Kidney (tissue), 14 donors: Measurements from ENCODE around the gene DFFB. TPM values are rescaled to one million over a fixed set of nuclear protein-coding genes. Genes with fewer than 3 reads are reported as not detected.

Experiments
- DNase-seq, 5 donors: peaks; one replicate each; pipeline ENCODE4 v3.0.0-alpha.2; 2013 to 2020
- FAIRE-seq: peaks from 2 replicates; lab custom pipeline; 2012; peaks lifted over from hg19 to GRCh38; lab: Jason Lieb, UNC
- H3K27ac ChIP-seq, 2 donors: one replicate each; pipeline ENCODE4 v1.7.0; 2013; ENCODE audit warnings: low read depth in 2 of 2, low read length in 2 of 2, inconsistent platforms in 1 of 2
- H3K27me3 ChIP-seq: one replicate; pipeline ENCODE4 v1.7.1; 2013; ENCODE audit warnings: low read length, inconsistent platforms; ENCODE audit not compliant: control insufficient read depth, insufficient read depth
- H3K36me3 ChIP-seq, 3 donors: one replicate each; pipeline versions ENCODE4 v1.7.0 to v1.7.1; 2013; ENCODE audit warnings: low read length in 3 of 3, control low read depth in 1 of 3, inconsistent platforms in 1 of 3; ENCODE audit not compliant: insufficient read depth in 3 of 3, control insufficient read depth in 2 of 3
- H3K4me1 ChIP-seq, 3 donors: one replicate each; pipeline versions ENCODE4 v1.7.0 to v1.7.1; 2013; ENCODE audit warnings: low read length in 3 of 3, inconsistent platforms in 1 of 3, low read depth in 1 of 3; ENCODE audit not compliant: control insufficient read depth in 2 of 3, insufficient read depth in 2 of 3
- H3K4me3 ChIP-seq, 3 donors: one replicate each; pipeline versions ENCODE4 v1.7.0 to v1.8.1; 2013; ENCODE audit warnings: low read length in 3 of 3, control low read depth in 1 of 3, inconsistent platforms in 1 of 3
- H3K9ac ChIP-seq, 3 donors: one replicate each; pipeline versions ENCODE4 v1.7.0 to v1.7.1; 2013; ENCODE audit warnings: low read length in 3 of 3, control low read depth in 1 of 3, inconsistent platforms in 1 of 3
- H3K9me3 ChIP-seq, 3 donors: one replicate each; pipeline versions ENCODE4 v1.7.0 to v1.7.1; 2013; ENCODE audit warnings: low read length in 3 of 3, control low read depth in 1 of 3, inconsistent platforms in 1 of 3; ENCODE audit not compliant: control insufficient read depth in 2 of 3, insufficient read depth in 1 of 3
- intact Hi-C: fragments of 100-400 bp; cut with DNase I; formaldehyde crosslinking; loops from one replicate; pipeline ENCODE4 v1.11.1; 2022
- polyA plus RNA-seq: library from polyadenylated mRNA; stranded (reverse); fragments of 350-450 nt; fragmentation: Illumina TruSeq; extraction: RNeasy Lipid Tissue Mini Kit (QIAGEN cat#74804); gene quantifications from one replicate; pipeline ENCODE4 v1.2.3, GENCODE V29; 2014; ENCODE audit warnings: low read depth, low replicate concordance; ENCODE audit not compliant: insufficient read depth
- total RNA-seq: library from RNA; stranded (reverse); fragmentation: NEBNext Ultra II Directional; extraction: Animal tissue kit (Norgen Biotek cat#: 25700); gene quantifications from one replicate; pipeline ENCODE4 v1.2.1, GENCODE V29; 2021
- TF ChIP-seq, protein P1 (sequence below): IDR thresholded peaks from 3 replicates; pipeline ENCODE4 v1.5.1; 2012; ENCODE audit warnings: mild to moderate bottlenecking, moderate library complexity, borderline replicate concordance; ENCODE audit not compliant: insufficient read depth; ENCODE audit errors: extremely low read depth
- donor health status: control.
- donor health status: control.
- donor health status: control.
- donor health status: control.
- donor health status: control.
- donor health status: DM: yes; HTN: yes; CAD: no.
- donor health status: Normal renal cell carcinoma (clear cell type).

The DFFB gene
- total and polyA plus RNA-seq, 2 donors from 2014 or later, result 5.6 to 8.2 TPM

DNA sequence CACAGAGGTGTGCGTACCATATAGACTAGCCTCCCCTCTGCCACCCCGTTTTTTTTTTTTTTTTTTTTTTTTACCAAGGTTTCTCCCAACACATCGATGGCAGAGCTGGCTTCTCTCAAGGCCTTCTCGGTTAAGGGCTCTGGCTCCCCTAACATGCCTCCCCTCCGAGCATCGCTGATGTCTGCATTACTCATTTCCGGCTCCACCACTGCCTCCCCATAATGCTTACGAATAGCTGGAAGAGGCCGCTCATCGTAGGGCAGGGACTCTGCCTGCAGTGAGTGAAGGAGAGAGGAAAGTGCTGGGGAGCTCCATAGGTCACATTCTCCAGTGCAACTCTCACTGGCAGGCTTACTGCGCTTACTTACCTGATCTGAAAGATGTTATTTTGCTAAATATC, 20.9 kb upstream of the DFFB start:
- H3K36me3 ChIP-seq, result peaks cover 13 to 53% (median 39%) of the 10 kb centered on the region in 3 donors
- TF ChIP-seq, protein P1, sequence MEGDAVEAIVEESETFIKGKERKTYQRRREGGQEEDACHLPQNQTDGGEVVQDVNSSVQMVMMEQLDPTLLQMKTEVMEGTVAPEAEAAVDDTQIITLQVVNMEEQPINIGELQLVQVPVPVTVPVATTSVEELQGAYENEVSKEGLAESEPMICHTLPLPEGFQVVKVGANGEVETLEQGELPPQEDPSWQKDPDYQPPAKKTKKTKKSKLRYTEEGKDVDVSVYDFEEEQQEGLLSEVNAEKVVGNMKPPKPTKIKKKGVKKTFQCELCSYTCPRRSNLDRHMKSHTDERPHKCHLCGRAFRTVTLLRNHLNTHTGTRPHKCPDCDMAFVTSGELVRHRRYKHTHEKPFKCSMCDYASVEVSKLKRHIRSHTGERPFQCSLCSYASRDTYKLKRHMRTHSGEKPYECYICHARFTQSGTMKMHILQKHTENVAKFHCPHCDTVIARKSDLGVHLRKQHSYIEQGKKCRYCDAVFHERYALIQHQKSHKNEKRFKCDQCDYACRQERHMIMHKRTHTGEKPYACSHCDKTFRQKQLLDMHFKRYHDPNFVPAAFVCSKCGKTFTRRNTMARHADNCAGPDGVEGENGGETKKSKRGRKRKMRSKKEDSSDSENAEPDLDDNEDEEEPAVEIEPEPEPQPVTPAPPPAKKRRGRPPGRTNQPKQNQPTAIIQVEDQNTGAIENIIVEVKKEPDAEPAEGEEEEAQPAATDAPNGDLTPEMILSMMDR, result no peak

DNA sequence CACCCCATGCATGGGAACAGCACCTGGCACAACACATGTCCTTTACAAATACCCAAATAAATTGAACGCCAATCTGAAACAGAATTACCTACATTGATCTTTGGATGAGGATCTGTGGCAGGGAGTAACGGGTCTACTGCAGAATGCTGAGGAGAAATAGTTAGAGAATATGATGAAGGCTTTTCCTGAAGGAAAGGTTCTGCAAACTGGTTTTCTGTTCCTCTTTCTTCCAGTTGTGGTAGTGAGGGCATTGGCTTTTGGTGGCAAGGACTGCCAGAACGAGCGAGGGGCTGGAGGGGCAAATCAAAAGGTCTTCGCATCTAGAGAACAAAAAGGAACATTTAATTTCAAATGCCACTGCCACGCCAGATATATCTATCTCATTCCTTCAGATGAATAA, 20.1 kb upstream of the DFFB start:
- Histone ChIP-seq H3K9me3 (no peaks in the 10 kb centered on the region), H3K27me3 (no peaks in the 10 kb centered on the region), H3K9ac (no peak overlapping the region), H3K36me3 (peaks cover 11 to 51% (median 37%) of the 10 kb centered on the region in 3 donors), H3K27ac (no peak overlapping the region), H3K4me3 (no peak overlapping the region), H3K4me1 (peaks cover 0 to 1% (median 0%) of the 10 kb centered on the region in 3 donors)
- DNase-seq (no peak), FAIRE-seq (no peak)
- intact Hi-C loops, result no loop called here
- TF ChIP-seq, protein P1, result no peak

More for the DNA sequence above, 20.9 kb upstream of the DFFB start:
- H3K27ac ChIP-seq, result no peak overlapping the region
- H3K9me3 ChIP-seq, result no peaks in the 10 kb centered on the region
- DNase-seq (peak in 1 of 5 donors; percentile 10), FAIRE-seq (no peak)
- H3K9ac ChIP-seq, result no peak overlapping the region
- H3K4me1 ChIP-seq, result peaks cover 0 to 4% (median 0%) of the 10 kb centered on the region in 3 donors
- intact Hi-C loops, result no loop called here
- H3K4me3 ChIP-seq, result no peak overlapping the region
- no peaks in the 10 kb centered on the region for H3K27me3 ChIP-seq

DNA sequence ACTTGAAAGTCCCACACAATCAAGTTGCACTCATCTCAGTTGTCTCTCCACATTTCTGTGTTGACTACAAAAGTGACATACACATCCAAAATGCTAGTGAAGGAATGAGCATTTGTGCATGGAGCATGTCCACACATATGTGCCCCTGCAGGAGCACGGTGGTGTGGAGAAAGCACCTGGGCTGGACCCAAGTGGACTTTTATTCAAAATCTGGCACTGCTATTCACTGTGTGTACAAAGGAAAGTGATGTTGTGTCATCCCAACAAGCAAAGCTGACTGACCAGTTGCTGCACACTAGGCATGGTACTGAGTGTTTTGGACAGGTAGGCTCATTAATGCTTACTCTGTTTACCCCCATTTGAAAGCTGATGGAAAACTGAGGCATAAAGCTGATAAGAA, 19.6 kb upstream of the DFFB start:
- Histone ChIP-seq H3K4me1 (no peaks in the 10 kb centered on the region), H3K9ac (no peak overlapping the region), H3K9me3 (no peaks in the 10 kb centered on the region), H3K27me3 (no peaks in the 10 kb centered on the region), H3K27ac (no peak overlapping the region), H3K36me3 (peaks cover 9 to 48% (median 34%) of the 10 kb centered on the region in 3 donors), H3K4me3 (no peak overlapping the region)
- DNase-seq (no peak), FAIRE-seq (no peak)
- intact Hi-C loops, result no loop called here
- TF ChIP-seq, protein P1, result no peak

DNA sequence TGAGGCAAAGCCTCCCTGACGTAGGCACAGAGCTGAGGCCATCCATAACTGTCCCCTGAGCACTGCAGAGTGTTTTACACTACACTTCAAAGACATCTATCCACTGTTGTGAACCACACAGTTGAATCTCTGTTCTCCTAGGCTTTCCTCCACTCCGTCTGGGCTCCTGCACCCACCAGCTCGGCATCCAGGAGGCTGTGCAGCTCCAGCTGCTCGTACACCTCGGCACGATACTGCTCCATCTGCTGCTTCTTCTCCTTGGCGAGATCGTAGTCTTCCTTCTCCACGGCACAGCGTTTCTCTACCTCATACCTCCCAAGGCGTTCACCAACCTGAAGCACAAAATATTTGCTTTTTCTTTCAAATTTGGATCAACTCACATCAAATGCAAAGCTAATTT, 18.5 kb upstream of the DFFB start:
- TF ChIP-seq, protein P1, result no peak
- no peak for FAIRE-seq
- peak in 1 of 5 donors; percentile 22 for DNase-seq
- no peaks in the 10 kb centered on the region for H3K27me3 ChIP-seq
- intact Hi-C loops, result no loop called here
- H3K9ac ChIP-seq, result no peak overlapping the region
- no peak overlapping the region for H3K4me3 ChIP-seq
- no peaks in the 10 kb centered on the region for H3K9me3 ChIP-seq
- no peaks in the 10 kb centered on the region for H3K4me1 ChIP-seq
- no peak overlapping the region for H3K27ac ChIP-seq
- peaks cover 9 to 48% (median 31%) of the 10 kb centered on the region in 3 donors for H3K36me3 ChIP-seq
